IMR-90 (cell line): ENCODE results near the gene BMP2K. TPM values are rescaled to one million over a fixed set of nuclear protein-coding genes. Genes with fewer than 3 reads are reported as not detected.

Source experiments
- ATAC-seq: fragments of 200-7000 bp; cut with Tn5 transposase; 2 replicates; pipeline ENCODE4 v1.9.1; 2020; ENCODE audit warnings: low read depth, mild to moderate bottlenecking, moderate library complexity
- BruUV-seq: library from RNA; stranded (reverse); fragments of 400-500 nt; replicated peaks from 2 replicates; lab custom pipeline; 2021; lab: Mats Ljungman, UMichigan
- CTCF ChIA-PET: fragments of 300-600 bp; formaldehyde crosslinking; extraction: SDS; loops from one replicate; lab custom pipeline; 2021; ENCODE audit warnings: antibody characterized with exemption; lab: Yijun Ruan, JAX
- POLR2A ChIA-PET: fragments of 300-600 bp; sonication (Branson Sonifier 250); formaldehyde crosslinking; loops from one replicate; lab custom pipeline; 2022; ENCODE audit warnings: antibody characterized with exemption; ENCODE audit not compliant: unreplicated experiment; lab: Charles Lee
- DNase-seq: peaks from one replicate; pipeline ENCODE4 v3.0.0; 2013
- H2AFZ ChIP-seq: replicated peaks from 2 replicates; pipeline ENCODE3; 2013; ENCODE audit warnings: low read length, mild to moderate bottlenecking; ENCODE audit not compliant: poor library complexity
- H2AK5ac ChIP-seq: 2 replicates; pipeline ENCODE4 v1.6.1; 2013; ENCODE audit warnings: low read depth, low read length, inconsistent platforms
- H2AK9ac ChIP-seq: replicated peaks from 2 replicates; pipeline ENCODE3; 2013; ENCODE audit warnings: mild to moderate bottlenecking, low read depth, low read length, moderate library complexity; ENCODE audit not compliant: poor library complexity
- H2BK120ac ChIP-seq: 2 replicates; pipeline ENCODE4 v1.6.1; 2013; ENCODE audit warnings: low read depth, low read length, inconsistent platforms
- H2BK15ac ChIP-seq: 3 replicates; pipeline ENCODE4 v1.6.1; 2013; ENCODE audit warnings: low read depth, low read length, inconsistent platforms
- H2BK20ac ChIP-seq: 2 replicates; pipeline ENCODE4 v1.6.1; 2013; ENCODE audit warnings: low read depth, mild to moderate bottlenecking, inconsistent platforms, low read length, moderate library complexity
- H2BK5ac ChIP-seq: 2 replicates; pipeline ENCODE4 v1.6.1; 2013; ENCODE audit warnings: mild to moderate bottlenecking, low read depth, low read length, inconsistent platforms; ENCODE audit not compliant: poor library complexity, severe bottlenecking
- H3K14ac ChIP-seq: replicated peaks from 2 replicates; pipeline ENCODE4 v1.6.1; 2013; ENCODE audit warnings: low read depth, low read length, inconsistent platforms
- H3K18ac ChIP-seq: 2 replicates; pipeline ENCODE4 v1.6.1; 2013; ENCODE audit warnings: low read depth, low read length, control low read depth
- H3K23ac ChIP-seq: 2 replicates; pipeline ENCODE4 v1.6.1; 2013; ENCODE audit warnings: low read depth, low read length, inconsistent platforms
- H3K27ac ChIP-seq: 2 replicates; pipeline ENCODE4 v1.5.1; 2013; ENCODE audit warnings: mild to moderate bottlenecking, control low read depth, low read length; ENCODE audit not compliant: insufficient read depth
- H3K27me3 ChIP-seq: 2 replicates; pipeline ENCODE4 v1.6.1; 2013; ENCODE audit warnings: low read length; ENCODE audit not compliant: control insufficient read depth, insufficient read depth
- H3K36me3 ChIP-seq: 2 replicates; pipeline ENCODE4 v1.6.1; 2013; ENCODE audit warnings: low read length, mixed read lengths; ENCODE audit not compliant: control insufficient read depth, insufficient read depth
- H3K4ac ChIP-seq: 2 replicates; pipeline ENCODE4 v1.6.1; 2013; ENCODE audit warnings: low read depth, low read length, inconsistent platforms
- H3K4me1 ChIP-seq: 2 replicates; pipeline ENCODE4 v1.6.1; 2013; ENCODE audit warnings: low read length, mixed read lengths; ENCODE audit not compliant: control insufficient read depth, insufficient read depth
- H3K4me2 ChIP-seq: 2 replicates; pipeline ENCODE4 v1.6.1; 2013; ENCODE audit warnings: low read depth, mild to moderate bottlenecking, control low read depth, low read length, moderate library complexity
- H3K4me3 ChIP-seq: 2 replicates; pipeline ENCODE4 v1.5.1; 2013; ENCODE audit warnings: low read depth, mild to moderate bottlenecking, control low read depth, low read length, moderate library complexity; ENCODE audit not compliant: insufficient read depth
- H3K56ac ChIP-seq: 2 replicates; pipeline ENCODE4 v1.6.1; 2013; ENCODE audit warnings: low read length, inconsistent platforms; ENCODE audit not compliant: insufficient read depth; ENCODE audit errors: extremely low read depth
- H3K79me1 ChIP-seq, 2 experiments: 2 replicates each; pipeline ENCODE4 v1.6.1; 2013; ENCODE audit warnings: low read length in 2 of 2, inconsistent platforms in 1 of 2, low read depth in 1 of 2
- H3K9ac ChIP-seq: 2 replicates; pipeline ENCODE4 v1.6.1; 2013; ENCODE audit warnings: low read depth, low read length, control low read depth
- H3K9me1 ChIP-seq: 2 replicates; pipeline ENCODE4 v1.6.1; 2013; ENCODE audit warnings: low read length, inconsistent platforms; ENCODE audit not compliant: insufficient read depth
- H3K9me3 ChIP-seq: 2 replicates; pipeline ENCODE4 v1.6.1; 2013; ENCODE audit warnings: low read length; ENCODE audit not compliant: control insufficient read depth, insufficient read depth
- H4K20me1 ChIP-seq: 2 replicates; pipeline ENCODE4 v1.6.1; 2013; ENCODE audit warnings: low read length, inconsistent platforms; ENCODE audit not compliant: insufficient read depth
- H4K5ac ChIP-seq: 2 replicates; pipeline ENCODE4 v1.6.1; 2013; ENCODE audit warnings: mild to moderate bottlenecking, low read depth, low read length, control low read depth
- H4K8ac ChIP-seq, 2 experiments: 2 replicates each; pipeline ENCODE4 v1.6.1; 2013; ENCODE audit warnings: low read depth in 2 of 2, low read length in 2 of 2, control low read depth in 1 of 2, inconsistent platforms in 1 of 2
- H4K91ac ChIP-seq: 2 replicates; pipeline ENCODE4 v1.6.1; 2013; ENCODE audit warnings: low read depth, low read length, inconsistent platforms; ENCODE audit not compliant: insufficient read depth
- ELK1 ChIP-seq: fragments of 150-350 bp; IDR thresholded peaks from 2 replicates; pipeline ENCODE4 v1.6.1; 2016; ENCODE audit warnings: low read depth, mild to moderate bottlenecking, low read length, moderate library complexity, borderline replicate concordance
- MAFK ChIP-seq: IDR thresholded peaks from 2 replicates; pipeline ENCODE4 v1.6.1; 2012; ENCODE audit warnings: low read depth, low read length, improper control_type of control experiment
- RCOR1 ChIP-seq: IDR thresholded peaks from 2 replicates; pipeline ENCODE4 v1.6.1; 2012; ENCODE audit warnings: mild to moderate bottlenecking, low read length, improper control_type of control experiment; ENCODE audit not compliant: insufficient replicate concordance
- WGBS, 2 experiments: methylation state at CpG; one replicate each; pipeline versions ENCODE4 v1.1.5 to v1.1.7; 2013; ENCODE audit warnings: missing lambda C conversion rate in 2 of 2; ENCODE audit not compliant: insufficient read length in 1 of 2; ENCODE audit errors: extremely low coverage in 2 of 2; 5-methylcytosine and 5-hydroxymethylcytosine counted together
- dilution Hi-C: fragments of 300-500 bp; cut with HindIII; formaldehyde crosslinking; loops from one replicate; pipeline ENCODE4 v1.14.3; 2018; ENCODE audit warnings: low sequenced_read_pairs; ENCODE audit not compliant: unreplicated experiment
- in situ Hi-C: fragments of 300-500 bp; cut with MboI; formaldehyde crosslinking; loops from 3 replicates; pipeline ENCODE4 v1.14.3; 2019; ENCODE audit warnings: low sequenced_read_pairs, inconsistent platforms, mixed read lengths
- intact Hi-C: fragments of 100-400 bp; cut with micrococcal nuclease; formaldehyde crosslinking; loops from 2 replicates; pipeline ENCODE4 v1.10.0; 2022
- polyA plus RNA-seq, 3 experiments: library from polyadenylated mRNA; depleted of rRNA; stranded (reverse); fragments of >200 nt; gene quantifications; 2 replicates each; pipeline ENCODE4 v1.2.3, GENCODE V29; 2012; ENCODE audit warnings: low replicate concordance in 1 of 3
- total RNA-seq: library from RNA; depleted of rRNA; stranded (reverse); fragments of >200 nt; gene quantifications from 2 replicates; pipeline ENCODE4 v1.2.3, GENCODE V29; 2012

BMP2K gene
- total and polyA plus RNA-seq, 2 of the 4 experiments (the other 2 are of a cell fraction), result 15.8 to 46.1 TPM

GRCh38 chr4:78910612-78911011 is 134.5 kb downstream of the BMP2K start:
- Histone ChIP-seq H3K4me3 (no peak overlapping the region), H2AFZ (no peak overlapping the region), H3K36me3 (peaks cover 9% of the 10 kb centered on the region), H3K23ac (no peak overlapping the region), H2BK120ac (no peak overlapping the region), H2BK20ac (no peak overlapping the region), H2AK5ac (no peak overlapping the region), H3K14ac (no peak overlapping the region), H4K20me1 (no peaks in the 10 kb centered on the region), H3K79me1 (0 out of 4 replicates have a peak, but pooled peaks cover 0 to 2% of the 10 kb centered on the region in 2 experiments), H3K9me1 (0 out of 2 replicates have a peak, but pooled peaks cover 2% of the 10 kb centered on the region), H3K4ac (no peak overlapping the region), H2AK9ac (no peak overlapping the region), H3K9ac (no peak overlapping the region), H4K5ac (no peak overlapping the region), H4K91ac (no peak overlapping the region), H4K8ac (no peak overlapping the region), H3K27me3 (no peaks in the 10 kb centered on the region), H3K18ac (no peak overlapping the region), H3K4me2 (no peak overlapping the region), H3K56ac (no peak overlapping the region), H3K4me1 (no peaks in the 10 kb centered on the region), H2BK15ac (no peak overlapping the region), H2BK5ac (no peak overlapping the region), H3K27ac (no peak overlapping the region), H3K9me3 (no peaks in the 10 kb centered on the region)
- no CpG with 5 or more reads among the region's 2 CpGs for WGBS, 2 experiments
- in situ Hi-C loops (no loop called here), dilution Hi-C loops (no loop called here), intact Hi-C loops (no loop called here)
- TF ChIP-seq MAFK, result no peak
- TF ChIP-seq RCOR1, result no peak
- no peak for TF ChIP-seq ELK1
- BruUV-seq, result no TSS peak
- ChIA-PET CTCF (no interaction called here), POLR2A (no interaction called here)
- DNase-seq (no peak), ATAC-seq (no peak)
